NCI-H2227 (cell line): ENCODE data around the gene SYNGR4.

Experiments
- DNase-seq: peaks from one replicate; lab custom pipeline; 2025; ENCODE audit not compliant: unreplicated experiment; lab: John Stamatoyannopoulos, UW

SYNGR4 gene

GRCh38 chr19:48424694-48425219 lies 60.6 kb downstream of the SYNGR4 start:
- DNase-seq, result no peak
